ENCODE results near the gene IARS2. TPM values are rescaled to one million over a fixed set of nuclear protein-coding genes. Genes with fewer than 3 reads are reported as not detected.

Gene IARS2
- total RNA-seq, 2 donors from 2014 or later = 58.7 to 64.0 TPM

Small RNAs within 50 kb of the gene (microRNA-seq; reads per million reads assigned to microRNA genes)
- gene MIR194-1 (0.40 to 2.2 reads per million in 2 donors), gene MIR215 (1.0 to 6.3 reads per million in 2 donors)

Other genes with a start within 250 kb of the IARS2 start
- gene SLC30A10, start 165.6 kb upstream of the IARS2 start, total RNA-seq = not detected
- gene EPRS1, start 47.6 kb upstream of the IARS2 start, total RNA-seq = 10 to 100 TPM; 63.0 to 72.5 TPM
- gene BPNT1, start 4.3 kb upstream of the IARS2 start, total RNA-seq = 10 to 100 TPM; 13.9 to 15.1 TPM
- gene RAB3GAP2, start 178.3 kb downstream of the IARS2 start, total RNA-seq = 10 to 100 TPM; 22.2 to 30.1 TPM

Measured in left cardiac atrium (tissue), 2 donors.